GM21381 (cell line): Measurements from ENCODE around the gene TNKS1BP1.
A peak's percentile ranks its signal among the peaks of the same experiment; 100 is the strongest.
"Not testable (repeated sequence)": the region's sequence is repeated elsewhere in the genome, so short reads cannot be mapped to it uniquely, and the experiment has no call there.

ENCODE experiments used
- ATAC-seq: cut with Tn5 transposase; IDR thresholded peaks from one replicate; pipeline ENCODE4 v1.9.1; 2021; ENCODE audit warnings: mild to moderate bottlenecking, moderate library complexity; ENCODE audit not compliant: unreplicated experiment

Gene TNKS1BP1

GRCh38 chr11:57356268-57356667 lies 31.5 kb upstream of the TNKS1BP1 start:
- no peak for ATAC-seq

GRCh38 chr11:57354699-57355098 lies 29.9 kb upstream of the TNKS1BP1 start:
- ATAC-seq, result no peak

- no peak for ATAC-seq
Measured at GRCh38 chr11:57353852-57354251, 29.1 kb upstream of the TNKS1BP1 start.

- no peak for ATAC-seq
Measured at GRCh38 chr11:57353446-57353845, 28.7 kb upstream of the TNKS1BP1 start.

- ATAC-seq, result no peak
Measured at GRCh38 chr11:57353036-57353435, 28.3 kb upstream of the TNKS1BP1 start.

GRCh38 chr11:57349491-57350274 lies 24.9 kb upstream of the TNKS1BP1 start:
- no peak for ATAC-seq

GRCh38 chr11:57348636-57349313 lies 24.0 kb upstream of the TNKS1BP1 start:
- ATAC-seq, result no peak

- ATAC-seq, result no peak
Measured at GRCh38 chr11:57348052-57348451, 23.3 kb upstream of the TNKS1BP1 start.

- no peak for ATAC-seq
Measured at GRCh38 chr11:57347336-57347735, 22.6 kb upstream of the TNKS1BP1 start.

- ATAC-seq, result peak; percentile 61
Measured at GRCh38 chr11:57345555-57346211, 20.9 kb upstream of the TNKS1BP1 start.

- ATAC-seq, result no peak
Measured at GRCh38 chr11:57344826-57345225, 20.1 kb upstream of the TNKS1BP1 start.

GRCh38 chr11:57343825-57344224 lies 19.1 kb upstream of the TNKS1BP1 start:
- ATAC-seq, result no peak

- no peak for ATAC-seq
Measured at GRCh38 chr11:57342702-57343101, 17.9 kb upstream of the TNKS1BP1 start.

- ATAC-seq, result no peak
Measured at GRCh38 chr11:57341250-57341808, 16.6 kb upstream of the TNKS1BP1 start.

- no peak for ATAC-seq
Measured at GRCh38 chr11:57340039-57340615, 15.4 kb upstream of the TNKS1BP1 start.

GRCh38 chr11:57339328-57339727 lies 14.6 kb upstream of the TNKS1BP1 start:
- ATAC-seq, result no peak

- ATAC-seq, result no peak
Measured at GRCh38 chr11:57338142-57338541, 13.4 kb upstream of the TNKS1BP1 start, which contains the start of gene P2RX3. Gene P2RX3, plus strand, starts transcription at chr11:57338352. Its CDS starts 199 bp downstream, at chr11:57338551.

GRCh38 chr11:57336856-57337255 lies 12.1 kb upstream of the TNKS1BP1 start:
- not testable (repeated sequence) for ATAC-seq

- no peak for ATAC-seq
Measured at GRCh38 chr11:57336111-57336666, 11.4 kb upstream of the TNKS1BP1 start.

- peak; percentile 98 for ATAC-seq
Measured at GRCh38 chr11:57335343-57336110, 10.8 kb upstream of the TNKS1BP1 start, which contains the start of gene SSRP1. Gene SSRP1, minus strand, starts transcription at chr11:57335892. Its CDS starts 771 bp downstream, at chr11:57335121.
